Measurements from ENCODE around the gene TMED9. TPM values are rescaled to one million over a fixed set of nuclear protein-coding genes. Genes with fewer than 3 reads are reported as not detected.

Gene TMED9
- total RNA-seq, 4 donors from 2014 or later: 12.8 to 106 (median 73.4) TPM

GRCh38 chr5:177598477-177598876 lies 6.5 kb downstream of the TMED9 start:
- Histone ChIP-seq H3K36me3 (no peaks in the 10 kb centered on the region), H3K27me3 (no peaks in the 10 kb centered on the region), H3K4me1 (peaks cover 0 to 9% of the 10 kb centered on the region in 2 donors), H3K4me3 (no peak overlapping the region), H3K27ac (no peak overlapping the region), H3K9me3 (no peaks in the 10 kb centered on the region)
- intact Hi-C loops (cut with DNase I; ENCODE audit: low total_unique reads): no loop called here
- DNase-seq: no peak
- no peak for TF ChIP-seq CTCF (IDR thresholded peaks at IDR 0.05)
- no peak for TF ChIP-seq POLR2A (IDR thresholded peaks at IDR 0.05)

GRCh38 chr5:177599731-177600507 lies 7.9 kb downstream of the TMED9 start, which contains the start of gene B4GALT7:
TSS of gene B4GALT7 (plus strand) at chr5:177600132. CDS start at chr5:177600211, 79 bp downstream.
- Histone ChIP-seq H3K4me1 (peaks cover 0 to 9% of the 10 kb centered on the region in 2 donors), H3K9me3 (no peaks in the 10 kb centered on the region), H3K27me3 (no peaks in the 10 kb centered on the region), H3K27ac (peak within 1 kb of the TSS; percentile 78 to 84), H3K36me3 (no peaks in the 10 kb centered on the region), H3K4me3 (peak within 1 kb of the TSS; percentile 55 to 80)
- intact Hi-C loops (cut with DNase I; ENCODE audit: low total_unique reads): no loop called here
- DNase-seq: peak; percentile 70 to 76
- TF ChIP-seq POLR2A (IDR thresholded peaks at IDR 0.05): peak; percentile 78 to 94
- peak in 2 of 4 experiments; percentile 24 to 34 for TF ChIP-seq CTCF (IDR thresholded peaks at IDR 0.05)

GRCh38 chr5:177600508-177601018 lies 8.6 kb downstream of the TMED9 start:
- no peaks in the 10 kb centered on the region for H3K9me3 ChIP-seq
- peak overlapping the region; percentile 55 to 80 for H3K4me3 ChIP-seq
- TF ChIP-seq POLR2A (IDR thresholded peaks at IDR 0.05) (no peak), CTCF (IDR thresholded peaks at IDR 0.05) (no peak)
- intact Hi-C loops (cut with DNase I; ENCODE audit: low total_unique reads): no loop called here
- peaks cover 0 to 9% of the 10 kb centered on the region in 2 donors for H3K4me1 ChIP-seq
- peak overlapping the region; percentile 78 to 84 for H3K27ac ChIP-seq
- no peaks in the 10 kb centered on the region for H3K36me3 ChIP-seq
- H3K27me3 ChIP-seq: no peaks in the 10 kb centered on the region
- DNase-seq: no peak

GRCh38 chr5:177601126-177601525 lies 9.1 kb downstream of the TMED9 start:
- no peak overlapping the region for H3K27ac ChIP-seq
- intact Hi-C loops (cut with DNase I; ENCODE audit: low total_unique reads): no loop called here
- H3K36me3 ChIP-seq: no peaks in the 10 kb centered on the region
- H3K4me1 ChIP-seq: peaks cover 0 to 9% of the 10 kb centered on the region in 2 donors
- H3K4me3 ChIP-seq: peak overlapping the region; percentile 55 to 80
- TF ChIP-seq POLR2A (IDR thresholded peaks at IDR 0.05): no peak
- no peak for TF ChIP-seq CTCF (IDR thresholded peaks at IDR 0.05)
- no peak for DNase-seq
- H3K9me3 ChIP-seq: no peaks in the 10 kb centered on the region
- H3K27me3 ChIP-seq: no peaks in the 10 kb centered on the region
